ENCODE measurements around the gene IGLL1.
"Not testable (repeated sequence)": the region's sequence is repeated elsewhere in the genome, so short reads cannot be mapped to it uniquely, and the experiment has no call there.

Gene IGLL1

GRCh38 chr22:23562186-23562585 is 17.9 kb downstream of the IGLL1 start:
- no peak for DNase-seq (ENCODE audit: low read depth)

GRCh38 chr22:23561025-23561510 is 19.0 kb downstream of the IGLL1 start:
- not testable (repeated sequence) for DNase-seq (ENCODE audit: low read depth)

DNA sequence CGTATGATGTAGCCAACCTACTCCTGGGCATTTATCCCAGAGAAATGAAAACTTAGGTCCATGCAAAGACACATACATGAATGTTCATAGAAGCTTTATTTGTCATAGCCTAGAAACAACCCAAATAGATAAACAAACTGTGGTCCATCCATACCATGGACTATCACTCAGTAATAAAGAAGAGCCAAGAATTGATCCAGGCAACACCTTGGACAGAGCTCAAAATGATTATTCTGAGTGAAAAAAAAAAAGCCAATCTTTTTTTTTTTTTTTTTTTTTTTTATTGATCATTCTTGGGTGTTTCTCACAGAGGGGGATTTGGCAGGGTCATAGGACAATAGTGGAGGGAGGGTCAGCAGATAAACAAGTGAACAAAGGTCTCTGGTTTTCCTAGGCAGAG is 19.9 kb downstream of the IGLL1 start:
- not testable (repeated sequence) for DNase-seq (ENCODE audit: low read depth)

GRCh38 chr22:23557467-23557866 is 22.6 kb downstream of the IGLL1 start:
- DNase-seq (ENCODE audit: low read depth): no peak

DNA sequence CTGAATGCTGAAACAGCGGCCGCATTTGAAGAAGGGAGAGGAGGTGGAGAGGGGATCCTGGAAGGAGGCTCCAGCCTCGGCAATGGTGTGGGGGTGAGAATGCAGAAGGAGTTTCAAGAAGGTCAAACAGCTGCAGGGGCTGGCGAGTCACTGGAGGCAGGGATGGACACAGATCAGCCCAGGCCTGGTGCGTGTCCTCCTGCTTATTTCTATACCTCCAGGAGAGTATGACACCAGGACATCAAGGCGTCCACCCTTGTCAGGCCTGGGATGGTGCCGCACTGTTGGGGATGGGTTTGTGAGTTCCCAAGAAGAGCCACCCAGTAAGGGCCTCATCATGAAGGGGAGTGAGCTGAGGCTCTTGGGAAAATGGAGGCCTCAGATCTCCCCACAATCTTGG is 23.1 kb downstream of the IGLL1 start:
- DNase-seq (ENCODE audit: low read depth): no peak

DNA sequence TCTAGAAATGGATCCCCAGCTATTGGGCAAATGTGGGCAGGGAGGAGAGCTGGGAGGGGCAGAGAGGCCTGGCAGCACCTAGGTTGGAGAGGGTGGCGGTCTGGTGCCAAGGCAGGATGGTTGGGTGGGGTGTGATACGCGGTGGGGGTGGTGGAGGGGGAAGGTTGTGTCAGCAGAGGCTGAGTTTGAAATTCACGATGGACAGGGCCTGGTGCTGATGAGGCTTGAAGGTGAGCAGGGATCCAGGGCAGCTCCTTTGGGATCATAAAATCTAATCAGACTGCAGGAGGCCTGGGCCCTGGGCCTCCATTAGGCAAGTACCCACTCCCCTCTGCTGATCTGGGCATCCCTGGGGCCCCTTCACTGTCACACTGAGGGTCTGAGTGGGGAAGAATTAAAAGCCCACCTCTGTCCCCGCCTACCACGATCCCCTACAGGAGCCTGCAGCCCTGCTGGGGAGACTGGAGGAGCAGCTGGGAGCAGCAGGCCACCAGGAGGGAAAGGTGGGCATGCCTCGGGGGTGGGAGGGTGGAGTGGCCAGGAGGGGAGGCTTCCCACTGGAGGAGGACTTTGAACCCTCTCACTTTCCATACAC is 24.0 kb downstream of the IGLL1 start:
- no peak for DNase-seq (ENCODE audit: low read depth)

- DNase-seq (ENCODE audit: low read depth): no peak
These were observed 25.0 kb downstream of the IGLL1 start for GRCh38 chr22:23555118-23555517.

- DNase-seq (ENCODE audit: low read depth): no peak
These were observed 25.9 kb downstream of the IGLL1 start for GRCh38 chr22:23553924-23554870.

DNA sequence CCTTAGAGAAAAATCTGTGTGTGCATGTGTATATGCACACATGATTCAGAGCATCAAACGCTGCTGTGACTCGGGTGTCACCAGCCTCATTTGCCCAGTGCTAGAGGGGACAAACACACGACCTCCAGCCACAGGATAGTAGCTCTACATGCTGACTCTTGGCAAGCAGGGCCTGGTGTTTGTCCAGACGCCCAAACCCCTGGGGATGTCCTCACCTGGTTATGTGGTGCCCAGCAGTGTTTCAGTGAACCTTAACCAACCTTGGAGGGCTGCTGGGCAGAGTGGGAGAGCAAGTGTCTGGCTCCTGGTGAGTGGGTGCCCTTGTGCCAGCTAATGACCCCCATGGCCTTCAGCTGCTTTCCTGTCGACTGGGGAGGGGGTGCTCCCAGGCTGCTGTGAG is 26.7 kb downstream of the IGLL1 start:
- DNase-seq (ENCODE audit: low read depth): no peak

DNA sequence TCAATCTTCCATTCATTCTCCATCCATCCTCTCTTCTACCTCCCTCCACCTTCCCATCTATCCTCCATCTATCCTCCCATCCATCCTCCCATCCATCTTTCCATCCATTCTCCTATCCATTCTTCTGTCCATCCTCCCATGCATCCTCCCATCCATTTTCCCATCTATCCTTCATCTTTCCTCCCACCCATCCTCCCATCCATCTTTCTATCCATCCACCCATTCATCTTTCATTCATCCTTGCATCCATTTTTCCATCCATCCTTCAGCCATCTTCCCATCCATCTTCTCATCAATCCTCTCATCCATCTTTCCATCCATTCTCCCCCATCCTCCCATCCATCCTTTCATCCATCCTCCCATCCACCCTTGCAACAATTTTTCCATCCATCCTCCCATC is 27.5 kb downstream of the IGLL1 start:
- DNase-seq (ENCODE audit: low read depth): no peak

GRCh38 chr22:23551385-23551784 is 28.7 kb downstream of the IGLL1 start:
- no peak for DNase-seq (ENCODE audit: low read depth)

DNA sequence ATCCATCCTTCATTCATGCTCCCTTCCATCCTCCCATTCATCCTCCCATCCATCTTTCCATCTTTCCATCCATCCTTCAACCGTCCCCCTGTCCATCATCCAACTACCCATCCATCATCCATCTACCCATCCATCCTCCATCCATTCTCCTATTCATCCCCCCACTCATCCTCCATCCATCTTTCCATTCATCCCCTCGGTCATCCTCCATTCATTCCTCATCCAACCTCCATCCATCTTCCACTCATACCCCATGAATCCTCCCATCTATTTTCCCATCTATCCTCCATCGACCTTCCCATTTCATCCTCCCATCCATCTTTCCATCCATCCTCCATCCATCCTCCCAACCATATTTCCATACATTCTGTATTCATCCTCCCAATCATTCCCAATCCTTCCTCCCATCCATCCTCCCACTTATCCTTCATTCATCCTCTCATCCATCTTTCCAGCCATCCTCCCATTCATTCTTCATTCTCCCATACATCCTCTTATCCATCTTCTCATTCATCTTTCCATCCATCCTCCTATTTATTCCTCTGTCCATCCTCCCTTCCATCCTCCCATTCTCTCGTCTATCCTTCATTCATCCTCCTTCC is 29.9 kb downstream of the IGLL1 start:
- no peak for DNase-seq (ENCODE audit: low read depth)

GRCh38 chr22:23549198-23549595 is 30.9 kb downstream of the IGLL1 start:
- no peak for DNase-seq (ENCODE audit: low read depth)

DNA sequence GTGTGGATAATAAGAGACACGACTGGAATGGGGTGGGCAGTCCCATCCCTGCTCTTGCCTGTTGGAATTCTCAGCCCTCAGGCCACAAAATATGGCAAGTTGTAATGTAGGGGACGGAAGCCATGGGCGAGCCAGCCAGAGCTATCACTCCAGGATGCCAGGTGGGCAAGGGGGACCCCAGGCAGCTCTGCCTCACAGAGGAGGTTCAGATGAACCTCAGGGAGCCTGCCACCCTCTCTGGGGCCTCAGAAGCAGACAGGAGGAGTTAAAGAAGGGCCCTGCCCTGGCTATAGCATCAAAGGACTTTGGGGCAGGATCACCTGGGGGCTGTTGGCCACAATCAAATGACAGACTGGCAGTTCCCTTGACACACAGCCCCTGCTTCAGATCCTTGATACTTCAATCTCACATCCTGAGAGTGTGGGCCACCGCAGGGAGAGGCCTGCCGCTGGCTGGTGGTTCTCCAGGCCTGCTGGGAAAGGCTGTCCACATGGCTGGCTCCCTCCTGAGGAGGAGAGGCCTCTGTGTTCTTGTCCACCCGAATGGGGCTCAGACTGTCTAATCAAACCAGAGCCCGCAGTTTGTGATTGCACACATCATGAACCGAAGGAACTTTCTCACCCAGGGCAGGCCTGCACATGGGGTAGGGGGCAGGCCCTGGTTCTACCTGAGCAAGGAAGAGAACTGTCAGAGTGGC is 31.4 kb downstream of the IGLL1 start:
- DNase-seq (ENCODE audit: low read depth): no peak

- DNase-seq (ENCODE audit: low read depth): no peak
These were observed 32.1 kb downstream of the IGLL1 start for GRCh38 chr22:23547818-23548500.

- DNase-seq (ENCODE audit: low read depth): not testable (repeated sequence)
These were observed 32.7 kb downstream of the IGLL1 start for GRCh38 chr22:23547382-23547781.

- no peak for DNase-seq (ENCODE audit: low read depth)
These were observed 35.2 kb downstream of the IGLL1 start for GRCh38 chr22:23544852-23545251.

- not testable (repeated sequence) for DNase-seq (ENCODE audit: low read depth)
These were observed 36.5 kb downstream of the IGLL1 start for GRCh38 chr22:23543506-23544000.

DNA sequence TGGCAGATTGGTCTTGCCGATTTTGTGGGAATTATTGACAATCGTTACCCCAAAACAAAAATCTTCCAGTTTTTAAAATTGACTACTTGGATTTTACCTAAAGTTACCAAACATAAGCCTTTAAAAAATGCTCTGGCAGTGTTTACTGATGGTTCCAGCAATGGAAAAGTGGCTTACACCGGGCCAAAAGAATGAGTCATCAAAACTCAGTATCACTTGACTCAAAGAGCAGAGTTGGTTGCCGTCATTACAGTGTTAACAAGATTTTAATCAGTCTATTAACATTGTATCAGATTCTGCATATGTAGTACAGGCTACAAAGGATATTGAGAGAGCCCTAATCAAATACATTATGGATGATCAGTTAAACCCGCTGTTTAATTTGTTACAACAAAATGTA is 37.2 kb downstream of the IGLL1 start:
- no peak for DNase-seq (ENCODE audit: low read depth)

DNA sequence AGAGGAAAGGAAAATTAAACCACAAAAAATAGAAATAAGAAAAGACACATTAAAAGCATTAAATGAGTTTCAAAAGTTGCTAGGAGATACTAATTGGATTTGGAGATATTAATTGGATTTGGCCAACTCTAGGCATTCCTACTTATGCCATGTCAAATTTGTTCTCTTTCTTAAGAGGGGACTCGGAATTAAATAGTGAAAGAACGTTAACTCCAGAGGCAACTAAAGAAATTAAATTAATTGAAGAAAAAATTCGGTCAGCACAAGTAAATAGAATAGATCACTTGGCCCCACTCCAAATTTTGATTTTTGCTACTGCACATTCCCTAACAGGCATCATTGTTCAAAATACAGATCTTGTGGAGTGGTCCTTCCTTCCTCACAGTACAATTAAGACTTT is 37.7 kb downstream of the IGLL1 start:
- DNase-seq (ENCODE audit: low read depth): not testable (repeated sequence)

GRCh38 chr22:23541849-23542281 is 38.2 kb downstream of the IGLL1 start:
- DNase-seq (ENCODE audit: low read depth): not testable (repeated sequence)

Measured in stimulated activated CD8-positive, alpha-beta memory T cell treated with anti-CD3 and anti-CD28 coated beads, Interleukin-12 subunit alpha, Interleukin-12 subunit beta, amount 100 ng/mL, for 4 hours (primary cell).